ENCODE results near the gene STK38. TPM values are rescaled to one million over a fixed set of nuclear protein-coding genes. Genes with fewer than 3 reads are reported as not detected.

Gene STK38
- total and polyA plus RNA-seq, 2 of the 13 experiments (the other 11 are each of a cell fraction or from before 2014, with no cell fraction given), result 10.3 to 20.7 TPM

DNA sequence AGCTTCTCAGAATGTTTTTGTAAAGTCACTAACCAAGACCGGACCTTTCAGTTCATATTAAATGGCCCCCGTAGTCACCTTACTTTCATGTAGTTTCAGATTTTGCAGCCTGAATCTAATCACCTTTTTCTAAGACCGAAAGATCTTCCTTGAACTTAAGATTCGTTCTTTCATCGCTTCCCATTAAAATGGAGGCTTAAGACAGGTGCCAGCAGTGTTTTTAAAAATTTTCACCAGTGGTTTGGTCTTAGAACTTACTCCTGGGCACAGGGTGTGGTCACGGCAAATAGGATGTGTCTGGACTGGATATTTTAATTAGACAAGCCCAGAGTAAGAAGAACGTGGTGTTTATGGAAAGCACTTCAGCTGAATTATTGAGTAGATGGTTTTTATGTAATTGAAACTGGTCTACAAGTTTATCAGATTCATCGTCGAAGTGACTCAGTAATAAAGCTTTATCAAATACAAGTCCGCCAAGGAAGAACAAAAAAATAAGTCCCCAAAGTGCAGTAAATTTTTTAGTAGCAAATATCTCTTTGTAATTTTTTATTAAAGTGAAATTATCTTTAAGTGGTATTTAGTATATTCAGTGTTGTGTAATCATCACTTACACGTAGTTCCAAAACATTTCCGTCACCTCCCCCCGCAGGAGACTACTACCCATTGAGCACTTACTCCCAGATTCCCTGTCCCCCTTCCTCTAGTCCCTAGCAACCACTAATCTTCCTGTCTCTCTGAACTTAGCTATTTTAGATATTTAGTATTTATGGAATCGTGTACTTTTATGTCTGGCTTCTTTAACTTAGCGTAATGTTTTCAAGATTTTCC is 47.8 kb upstream of the STK38 start (continued):
- TF ChIP-seq, protein P1, sequence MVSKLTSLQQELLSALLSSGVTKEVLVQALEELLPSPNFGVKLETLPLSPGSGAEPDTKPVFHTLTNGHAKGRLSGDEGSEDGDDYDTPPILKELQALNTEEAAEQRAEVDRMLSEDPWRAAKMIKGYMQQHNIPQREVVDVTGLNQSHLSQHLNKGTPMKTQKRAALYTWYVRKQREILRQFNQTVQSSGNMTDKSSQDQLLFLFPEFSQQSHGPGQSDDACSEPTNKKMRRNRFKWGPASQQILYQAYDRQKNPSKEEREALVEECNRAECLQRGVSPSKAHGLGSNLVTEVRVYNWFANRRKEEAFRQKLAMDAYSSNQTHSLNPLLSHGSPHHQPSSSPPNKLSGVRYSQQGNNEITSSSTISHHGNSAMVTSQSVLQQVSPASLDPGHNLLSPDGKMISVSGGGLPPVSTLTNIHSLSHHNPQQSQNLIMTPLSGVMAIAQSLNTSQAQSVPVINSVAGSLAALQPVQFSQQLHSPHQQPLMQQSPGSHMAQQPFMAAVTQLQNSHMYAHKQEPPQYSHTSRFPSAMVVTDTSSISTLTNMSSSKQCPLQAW (CRISPR knock-in tag; IDR thresholded peaks at IDR 0.05), result no peak
- TF ChIP-seq, protein P2, sequence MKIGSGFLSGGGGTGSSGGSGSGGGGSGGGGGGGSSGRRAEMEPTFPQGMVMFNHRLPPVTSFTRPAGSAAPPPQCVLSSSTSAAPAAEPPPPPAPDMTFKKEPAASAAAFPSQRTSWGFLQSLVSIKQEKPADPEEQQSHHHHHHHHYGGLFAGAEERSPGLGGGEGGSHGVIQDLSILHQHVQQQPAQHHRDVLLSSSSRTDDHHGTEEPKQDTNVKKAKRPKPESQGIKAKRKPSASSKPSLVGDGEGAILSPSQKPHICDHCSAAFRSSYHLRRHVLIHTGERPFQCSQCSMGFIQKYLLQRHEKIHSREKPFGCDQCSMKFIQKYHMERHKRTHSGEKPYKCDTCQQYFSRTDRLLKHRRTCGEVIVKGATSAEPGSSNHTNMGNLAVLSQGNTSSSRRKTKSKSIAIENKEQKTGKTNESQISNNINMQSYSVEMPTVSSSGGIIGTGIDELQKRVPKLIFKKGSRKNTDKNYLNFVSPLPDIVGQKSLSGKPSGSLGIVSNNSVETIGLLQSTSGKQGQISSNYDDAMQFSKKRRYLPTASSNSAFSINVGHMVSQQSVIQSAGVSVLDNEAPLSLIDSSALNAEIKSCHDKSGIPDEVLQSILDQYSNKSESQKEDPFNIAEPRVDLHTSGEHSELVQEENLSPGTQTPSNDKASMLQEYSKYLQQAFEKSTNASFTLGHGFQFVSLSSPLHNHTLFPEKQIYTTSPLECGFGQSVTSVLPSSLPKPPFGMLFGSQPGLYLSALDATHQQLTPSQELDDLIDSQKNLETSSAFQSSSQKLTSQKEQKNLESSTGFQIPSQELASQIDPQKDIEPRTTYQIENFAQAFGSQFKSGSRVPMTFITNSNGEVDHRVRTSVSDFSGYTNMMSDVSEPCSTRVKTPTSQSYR (CRISPR knock-in tag; IDR thresholded peaks at IDR 0.05; ENCODE audit: borderline replicate concordance), result peak; percentile 36; the same call in 1 of the 2 replicates
- TF ChIP-seq RBFOX2 (IDR thresholded peaks at IDR 0.05; ENCODE audit: low read depth, low read length) (peak; percentile 69), IKZF1 (IDR thresholded peaks at IDR 0.05) (no peak), CBX5 (CRISPR knock-in tag; IDR thresholded peaks at IDR 0.05; ENCODE audit: borderline replicate concordance) (no peak), NFYC (CRISPR knock-in tag; IDR thresholded peaks at IDR 0.05) (no peak), HDAC2 (CRISPR knock-in tag; IDR thresholded peaks at IDR 0.05) (no peak), ISX (CRISPR knock-in tag; conservative IDR thresholded peaks at IDR 0.05) (no peak), BHLHE40 (IDR thresholded peaks at IDR 0.05; ENCODE audit: low read length) (no peak), NRL (CRISPR knock-in tag; IDR thresholded peaks at IDR 0.05; ENCODE audit: borderline replicate concordance) (no peak), ZFP36L2 (CRISPR knock-in tag; IDR thresholded peaks at IDR 0.05) (no peak), ZFAT (CRISPR knock-in tag; conservative IDR thresholded peaks at IDR 0.05) (no peak), CAMTA2 (CRISPR knock-in tag; IDR thresholded peaks at IDR 0.05; ENCODE audit: borderline replicate concordance) (no peak), ZNF224 (CRISPR knock-in tag; IDR thresholded peaks at IDR 0.05) (no peak), NFRKB (IDR thresholded peaks at IDR 0.05) (no peak), ZNF619 (CRISPR knock-in tag; IDR thresholded peaks at IDR 0.05) (no peak), ZSCAN30 (CRISPR knock-in tag; IDR thresholded peaks at IDR 0.05) (no peak), SCMH1 (CRISPR knock-in tag; IDR thresholded peaks at IDR 0.05; ENCODE audit: borderline replicate concordance) (no peak), ZNF441 (CRISPR knock-in tag; IDR thresholded peaks at IDR 0.05; ENCODE audit: borderline replicate concordance) (no peak), RFX1 (IDR thresholded peaks at IDR 0.05) (no peak), POLR2AphosphoS2 (IDR thresholded peaks at IDR 0.05; ENCODE audit: low read depth, low read length) (peak; percentile 85; the same call in 1 of the 2 replicates)
- TF ChIP-seq, protein P3, sequence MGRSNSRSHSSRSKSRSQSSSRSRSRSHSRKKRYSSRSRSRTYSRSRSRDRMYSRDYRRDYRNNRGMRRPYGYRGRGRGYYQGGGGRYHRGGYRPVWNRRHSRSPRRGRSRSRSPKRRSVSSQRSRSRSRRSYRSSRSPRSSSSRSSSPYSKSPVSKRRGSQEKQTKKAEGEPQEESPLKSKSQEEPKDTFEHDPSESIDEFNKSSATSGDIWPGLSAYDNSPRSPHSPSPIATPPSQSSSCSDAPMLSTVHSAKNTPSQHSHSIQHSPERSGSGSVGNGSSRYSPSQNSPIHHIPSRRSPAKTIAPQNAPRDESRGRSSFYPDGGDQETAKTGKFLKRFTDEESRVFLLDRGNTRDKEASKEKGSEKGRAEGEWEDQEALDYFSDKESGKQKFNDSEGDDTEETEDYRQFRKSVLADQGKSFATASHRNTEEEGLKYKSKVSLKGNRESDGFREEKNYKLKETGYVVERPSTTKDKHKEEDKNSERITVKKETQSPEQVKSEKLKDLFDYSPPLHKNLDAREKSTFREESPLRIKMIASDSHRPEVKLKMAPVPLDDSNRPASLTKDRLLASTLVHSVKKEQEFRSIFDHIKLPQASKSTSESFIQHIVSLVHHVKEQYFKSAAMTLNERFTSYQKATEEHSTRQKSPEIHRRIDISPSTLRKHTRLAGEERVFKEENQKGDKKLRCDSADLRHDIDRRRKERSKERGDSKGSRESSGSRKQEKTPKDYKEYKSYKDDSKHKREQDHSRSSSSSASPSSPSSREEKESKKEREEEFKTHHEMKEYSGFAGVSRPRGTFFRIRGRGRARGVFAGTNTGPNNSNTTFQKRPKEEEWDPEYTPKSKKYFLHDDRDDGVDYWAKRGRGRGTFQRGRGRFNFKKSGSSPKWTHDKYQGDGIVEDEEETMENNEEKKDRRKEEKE (IDR thresholded peaks at IDR 0.05), result no peak
- TF ChIP-seq, protein P4, sequence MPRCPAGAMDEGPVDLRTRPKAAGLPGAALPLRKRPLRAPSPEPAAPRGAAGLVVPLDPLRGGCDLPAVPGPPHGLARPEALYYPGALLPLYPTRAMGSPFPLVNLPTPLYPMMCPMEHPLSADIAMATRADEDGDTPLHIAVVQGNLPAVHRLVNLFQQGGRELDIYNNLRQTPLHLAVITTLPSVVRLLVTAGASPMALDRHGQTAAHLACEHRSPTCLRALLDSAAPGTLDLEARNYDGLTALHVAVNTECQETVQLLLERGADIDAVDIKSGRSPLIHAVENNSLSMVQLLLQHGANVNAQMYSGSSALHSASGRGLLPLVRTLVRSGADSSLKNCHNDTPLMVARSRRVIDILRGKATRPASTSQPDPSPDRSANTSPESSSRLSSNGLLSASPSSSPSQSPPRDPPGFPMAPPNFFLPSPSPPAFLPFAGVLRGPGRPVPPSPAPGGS (CRISPR knock-in tag; IDR thresholded peaks at IDR 0.05), result no peak
